Anterior cingulate cortex (tissue), 58 donors: ENCODE measurements around the gene KIF13A.
A peak's percentile ranks its signal among the peaks of the same experiment; 100 is the strongest.
"Not testable (repeated sequence)": the region's sequence is repeated elsewhere in the genome, so short reads cannot be mapped to it uniquely, and the experiment has no call there.

Source experiments
- DNase-seq, 58 donors: peaks; one replicate each; lab custom pipeline; 2025; lab: John Stamatoyannopoulos, UW

KIF13A gene

DNA sequence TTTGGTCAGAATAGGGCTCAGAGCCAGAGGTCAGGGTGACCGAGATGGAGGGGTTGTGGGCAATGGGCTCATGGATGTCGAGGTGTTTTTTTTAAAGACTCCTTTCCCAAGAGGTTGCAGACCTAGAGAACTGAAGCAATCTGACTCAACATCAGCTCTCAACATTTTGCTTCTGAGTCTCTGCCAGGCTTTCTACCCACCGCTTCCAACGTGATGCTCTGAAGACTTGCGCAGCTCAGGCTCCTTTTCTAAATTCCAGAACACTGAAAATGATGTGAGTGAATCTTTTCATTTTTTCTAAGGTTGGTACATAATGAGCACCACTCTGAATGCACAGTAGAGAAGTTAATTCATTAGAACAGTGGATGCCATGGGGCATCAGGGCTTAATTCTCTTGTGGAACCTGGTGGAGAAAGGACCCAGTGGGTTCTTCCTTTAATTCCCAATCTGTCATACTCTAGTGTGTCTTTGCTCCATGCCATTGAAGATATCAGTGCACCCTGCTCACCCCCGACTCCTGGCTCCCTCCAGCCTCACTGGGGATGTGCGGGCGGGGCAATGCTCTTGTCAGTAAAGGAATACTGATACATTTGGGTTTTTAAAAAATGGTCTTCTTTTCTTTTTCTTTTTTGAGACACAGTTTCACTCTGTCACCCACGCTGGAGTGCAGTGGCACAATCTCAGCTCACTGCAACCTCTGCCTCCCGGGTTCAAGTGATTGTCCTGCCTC, 17.0 kb upstream of the KIF13A start:
- peak in 10 of 58 donors; percentile 3 to 52 (median 18) for DNase-seq

DNA sequence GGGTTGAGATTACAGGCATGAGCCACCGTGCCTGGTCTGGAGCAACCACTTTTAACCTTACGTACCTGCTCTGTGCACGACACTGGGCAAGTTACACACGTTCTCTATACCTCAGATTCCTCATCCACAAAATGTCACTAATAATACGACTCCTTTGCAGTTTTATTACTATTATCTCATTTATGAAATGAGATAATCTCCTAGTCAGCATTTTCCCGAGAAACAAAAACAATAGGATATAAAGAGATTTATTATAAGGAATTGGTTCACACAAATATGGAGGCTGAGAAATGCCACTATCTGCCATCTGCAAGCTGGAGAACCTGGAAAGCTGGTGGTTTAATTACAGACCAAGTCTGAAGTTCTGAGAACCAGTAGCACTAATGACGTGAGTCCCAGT, 12.0 kb upstream of the KIF13A start:
- no peak for DNase-seq

DNA sequence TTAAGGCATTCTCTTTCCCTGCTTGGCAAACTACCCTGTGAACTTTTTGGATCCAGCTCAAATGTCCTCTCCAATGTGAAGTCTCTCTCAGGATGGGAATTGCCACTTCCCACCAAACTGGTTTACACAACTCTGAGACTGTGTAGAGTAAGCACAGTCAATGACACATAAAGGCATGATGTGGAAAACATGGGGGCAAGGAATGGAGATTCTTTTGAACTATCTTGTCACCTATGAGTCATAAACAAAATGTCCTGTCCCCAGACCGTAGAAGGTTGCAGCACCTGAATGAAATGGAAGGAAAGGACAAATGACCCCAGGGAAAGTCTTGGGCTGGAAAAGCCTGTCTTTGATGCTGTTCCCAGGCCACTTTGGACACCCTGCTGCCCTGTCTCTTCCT, 11.0 kb upstream of the KIF13A start:
- DNase-seq = no peak

DNA sequence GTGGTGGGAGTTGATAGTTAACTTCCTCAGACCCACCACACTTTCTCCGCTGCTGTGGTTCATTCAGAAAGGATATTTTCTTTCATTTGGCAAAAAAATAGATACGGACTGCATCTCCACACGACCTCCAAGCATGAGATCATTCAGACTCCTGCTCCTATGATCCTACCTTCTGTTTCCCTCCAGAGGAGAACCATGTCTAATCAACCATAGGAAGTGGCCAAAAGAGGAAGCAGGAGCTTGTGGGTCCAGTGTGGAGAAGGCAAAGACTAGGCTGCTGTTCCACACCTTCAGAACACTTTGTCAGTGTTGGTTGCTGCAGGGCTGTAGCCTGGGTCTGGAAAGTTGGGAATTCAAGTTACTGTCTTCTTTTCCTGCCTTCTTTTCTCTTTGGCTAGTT, 10.6 kb upstream of the KIF13A start:
- DNase-seq = no peak

DNA sequence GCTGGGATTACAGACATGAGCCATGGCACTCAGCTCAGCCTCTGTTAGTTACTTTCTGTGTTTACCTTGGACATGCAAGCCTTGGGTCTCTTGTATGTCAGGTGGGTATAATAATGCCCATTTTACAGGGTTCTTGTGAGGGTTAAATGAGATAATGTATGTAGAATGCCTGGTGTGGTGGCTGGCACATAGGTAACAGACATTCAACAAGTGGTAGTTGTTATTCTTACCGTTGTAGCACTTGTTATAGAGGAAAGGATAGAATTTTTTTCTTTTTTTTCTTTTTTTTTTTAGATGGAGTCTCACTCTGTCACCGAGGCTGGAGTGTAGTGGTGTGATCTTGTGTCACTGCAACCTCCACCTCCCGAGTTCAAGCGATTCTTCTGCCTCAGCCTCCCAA, 8.0 kb upstream of the KIF13A start:
- no peak for DNase-seq

DNA sequence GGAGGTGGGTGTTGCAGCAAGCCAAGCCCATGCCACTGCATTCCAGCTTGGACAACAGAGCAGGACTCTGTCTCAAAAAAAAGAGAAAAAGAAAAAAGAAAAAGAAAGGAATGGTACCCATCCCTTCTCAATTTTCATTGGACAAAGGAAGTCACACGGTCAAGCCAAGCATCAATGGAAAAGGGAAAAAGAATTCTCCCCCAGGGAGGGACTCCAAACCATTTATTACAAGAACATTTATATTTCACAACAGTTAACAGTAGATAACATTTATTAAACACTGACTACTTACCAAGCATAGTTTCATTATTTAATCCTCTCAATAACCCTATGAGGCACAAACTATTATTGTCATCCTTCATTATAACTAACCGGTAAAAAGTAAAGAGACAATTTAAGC, 6.6 kb upstream of the KIF13A start:
- DNase-seq = no peak

DNA sequence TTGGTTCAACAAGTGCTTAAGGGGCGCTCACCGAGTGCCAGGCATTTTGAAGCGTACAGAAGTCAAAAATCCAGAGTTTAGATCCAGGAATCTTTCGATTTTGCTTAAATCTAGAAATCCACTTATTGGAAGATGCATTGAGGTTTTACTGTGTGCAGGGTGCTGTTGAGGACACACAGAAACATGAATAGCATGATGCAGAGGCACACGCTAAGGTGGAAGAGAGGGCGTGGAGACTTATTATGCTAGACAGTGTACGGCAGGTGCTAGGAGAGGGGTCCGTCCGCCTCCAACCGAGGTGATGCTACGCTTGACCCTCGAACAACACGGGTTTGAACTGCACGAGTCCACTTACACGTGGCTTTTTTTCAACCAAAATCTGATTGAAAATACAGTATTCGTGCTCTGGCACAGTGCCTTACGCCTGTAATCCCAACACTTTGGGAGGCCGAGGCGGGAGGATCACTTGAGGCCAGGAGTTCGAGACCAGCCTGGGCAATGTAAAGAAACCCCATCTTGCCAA, 1.0 kb upstream of the KIF13A start:
- DNase-seq = peak in 4 of 58 donors; percentile 10 to 67 (median 44)

DNA sequence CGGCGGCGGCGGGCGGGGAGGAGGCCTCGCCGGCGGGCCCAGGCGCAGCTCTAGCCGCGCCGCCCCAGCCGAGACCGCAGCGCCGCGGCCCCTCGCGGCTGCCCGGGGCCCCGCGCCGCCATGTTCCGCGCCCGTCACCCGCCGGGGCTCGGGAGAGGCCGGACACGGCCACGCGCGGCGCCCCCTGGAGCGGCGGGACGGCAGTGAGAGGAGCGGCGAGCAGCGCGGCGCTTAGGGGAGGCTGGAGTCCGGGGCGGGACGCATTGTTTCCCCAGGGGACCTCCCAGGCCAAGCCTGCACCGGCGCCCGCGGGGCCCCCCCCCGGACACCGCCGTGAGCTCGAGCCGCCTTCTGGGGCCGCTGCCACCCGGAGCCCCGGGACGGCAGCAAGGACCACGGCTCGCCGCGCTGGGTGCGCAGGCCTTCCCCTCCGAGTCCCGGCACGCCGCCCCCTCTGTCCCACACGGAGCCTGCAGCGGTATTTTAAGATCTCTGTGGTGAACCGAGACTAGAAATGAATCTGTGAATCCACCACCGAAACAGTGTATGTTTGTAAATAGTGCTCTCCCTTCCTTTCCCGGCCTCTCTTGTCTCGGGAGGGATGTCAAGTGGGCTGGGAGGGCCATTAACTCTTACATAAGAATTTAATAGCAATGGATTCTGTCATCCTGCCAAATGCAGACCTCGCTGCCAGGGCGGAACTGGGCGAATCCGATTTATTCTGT, 424 bp upstream of the KIF13A start:
- DNase-seq = peak in 57 of 58 donors; percentile 5 to 83 (median 64)

DNA sequence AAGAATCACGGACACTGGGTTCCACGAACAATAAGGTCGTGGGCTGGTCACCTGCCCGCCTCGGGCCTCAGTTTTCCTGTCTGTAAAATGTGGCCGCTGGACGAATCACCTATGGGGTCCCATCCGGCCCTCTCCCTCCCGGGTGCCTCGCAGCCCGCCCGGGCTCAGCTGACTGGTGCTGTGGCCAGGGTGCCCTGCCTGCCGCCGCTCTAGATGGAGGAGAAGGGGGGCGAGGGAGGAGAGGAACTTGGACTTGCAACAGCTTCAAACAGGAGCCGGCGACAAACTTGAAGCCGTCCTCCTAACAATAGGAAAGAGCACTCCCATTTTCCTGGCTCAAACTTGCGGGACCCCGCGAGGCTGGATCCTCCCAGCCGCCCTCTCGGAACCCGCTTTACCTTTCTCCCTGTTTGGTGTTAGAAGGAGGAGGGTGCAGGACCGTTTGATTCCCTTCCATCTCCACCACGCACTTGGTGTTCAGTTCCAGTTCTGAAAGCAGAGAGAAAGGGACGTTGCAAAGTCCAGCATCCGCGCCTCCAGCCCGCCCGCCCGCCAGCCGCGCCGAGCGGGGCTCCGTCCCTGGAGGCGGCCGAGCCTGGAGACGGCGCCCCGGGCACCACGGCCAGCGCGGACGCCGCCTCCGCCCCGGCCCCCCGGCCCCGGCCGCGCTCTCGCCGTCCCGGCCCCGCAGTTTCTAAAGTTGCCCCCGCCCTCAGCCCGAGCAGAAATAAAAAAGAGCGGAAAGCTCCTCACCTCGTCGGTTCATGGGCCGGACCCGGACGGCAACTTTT, 584 bp downstream of the KIF13A start:
- peak in 56 of 58 donors; percentile 7 to 74 (median 53) for DNase-seq

DNA sequence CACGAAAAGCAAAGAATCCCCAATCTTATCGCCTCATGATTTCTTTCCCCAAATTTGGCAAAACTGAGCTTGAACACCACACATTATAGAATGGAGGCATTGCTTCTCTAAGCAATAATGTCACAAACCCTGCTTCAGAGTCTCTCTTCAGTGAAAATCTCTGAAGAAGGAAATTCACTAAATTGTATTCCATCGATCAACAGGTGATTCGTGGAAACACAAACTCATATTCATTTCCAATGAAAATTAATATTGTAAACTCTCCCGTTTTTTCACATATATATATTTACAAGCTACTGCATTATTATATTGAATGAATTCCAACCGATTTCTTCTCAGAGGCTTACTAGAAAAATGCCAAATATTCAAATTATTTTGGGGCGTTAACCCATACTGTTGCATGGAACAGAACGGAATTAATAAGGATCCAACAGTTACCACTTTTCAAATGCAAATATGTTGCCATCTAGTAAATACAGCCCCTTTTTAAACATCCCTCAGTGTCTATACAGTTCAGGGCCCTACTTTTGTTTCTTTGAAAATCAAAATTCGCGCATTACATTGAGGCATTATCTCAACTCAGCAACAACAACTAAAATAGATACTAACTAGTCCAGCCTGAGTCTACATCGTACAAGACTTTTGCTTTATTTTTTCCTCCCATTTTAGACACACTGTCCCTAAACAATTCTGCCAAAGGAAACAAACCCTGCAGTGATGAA, 1.3 kb downstream of the KIF13A start:
- no peak for DNase-seq

DNA sequence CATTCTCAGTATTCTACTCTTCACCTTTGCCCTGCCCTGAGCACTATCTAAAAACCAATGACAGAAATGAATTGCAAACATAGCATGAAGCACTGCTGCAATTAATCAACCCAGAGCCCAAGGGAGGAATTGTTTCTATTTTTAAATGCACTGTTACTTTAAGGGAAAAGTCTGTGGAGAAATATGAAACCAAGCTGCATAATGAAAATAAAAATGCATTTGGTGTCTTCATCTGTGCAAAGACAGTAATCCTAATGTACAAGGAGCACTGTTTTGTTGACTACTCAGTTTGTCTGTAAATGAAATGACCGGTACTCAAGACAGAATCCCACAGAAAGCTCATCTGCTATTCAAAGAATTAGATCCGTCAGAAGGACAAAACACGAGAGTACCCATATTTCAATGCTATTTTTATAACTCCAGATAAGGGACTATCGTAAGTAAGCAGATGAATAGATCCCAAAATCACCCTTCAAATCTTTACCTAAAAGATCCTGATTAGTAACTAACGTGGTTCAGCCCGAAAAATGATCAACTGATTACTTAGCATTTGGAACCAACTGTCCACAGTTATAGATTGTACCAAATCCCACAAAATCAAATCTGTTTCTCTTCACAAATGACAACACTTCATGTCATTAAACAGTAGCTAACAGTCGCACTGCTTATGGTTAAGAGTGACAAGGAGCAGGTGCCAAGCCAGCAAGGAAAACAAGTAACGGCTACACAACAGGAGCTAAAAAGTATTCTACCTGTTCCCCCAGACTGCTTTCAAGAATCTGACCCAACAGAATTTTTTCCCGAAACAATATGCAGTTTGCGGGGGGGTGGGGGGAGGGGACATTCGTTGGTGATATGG, 2.4 kb downstream of the KIF13A start:
- no peak for DNase-seq

DNA sequence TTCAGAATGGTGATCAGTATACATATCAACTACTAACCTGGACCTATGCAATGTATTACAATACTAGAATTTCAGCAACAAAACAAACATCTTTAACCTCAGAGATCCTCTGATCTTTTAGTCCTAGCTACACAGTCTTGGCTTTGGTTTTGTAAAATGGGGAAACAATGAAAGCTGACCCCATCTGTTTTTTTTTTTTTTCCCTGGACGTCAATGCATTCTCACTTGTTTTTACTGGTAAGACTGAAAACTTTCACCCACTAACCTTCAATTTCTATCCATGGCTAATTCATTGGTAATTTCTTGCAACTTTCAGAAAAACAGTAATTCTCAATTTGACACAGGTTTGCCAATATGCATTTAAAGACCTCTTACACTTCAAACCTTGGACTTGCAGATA, 3.0 kb downstream of the KIF13A start:
- DNase-seq = no peak

DNA sequence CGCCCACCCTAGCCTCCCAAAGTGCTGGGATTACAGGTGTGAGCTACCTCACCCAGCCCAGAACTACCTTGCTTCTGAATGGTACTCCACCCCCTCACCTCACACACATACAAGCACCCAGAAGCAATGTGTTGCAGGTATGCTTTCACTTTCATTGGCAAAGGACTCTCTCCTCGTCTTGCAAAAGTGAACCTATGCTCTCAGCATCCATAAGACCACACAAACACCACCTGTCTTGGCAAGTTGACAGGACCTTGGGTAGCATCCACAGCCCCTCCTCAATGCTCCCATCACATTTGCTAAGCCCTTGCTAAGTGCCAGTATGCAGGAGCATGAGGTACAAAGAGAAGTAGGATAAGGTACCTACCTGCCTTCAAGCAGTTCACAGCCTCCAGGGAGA, 3.7 kb downstream of the KIF13A start:
- no peak for DNase-seq

DNA sequence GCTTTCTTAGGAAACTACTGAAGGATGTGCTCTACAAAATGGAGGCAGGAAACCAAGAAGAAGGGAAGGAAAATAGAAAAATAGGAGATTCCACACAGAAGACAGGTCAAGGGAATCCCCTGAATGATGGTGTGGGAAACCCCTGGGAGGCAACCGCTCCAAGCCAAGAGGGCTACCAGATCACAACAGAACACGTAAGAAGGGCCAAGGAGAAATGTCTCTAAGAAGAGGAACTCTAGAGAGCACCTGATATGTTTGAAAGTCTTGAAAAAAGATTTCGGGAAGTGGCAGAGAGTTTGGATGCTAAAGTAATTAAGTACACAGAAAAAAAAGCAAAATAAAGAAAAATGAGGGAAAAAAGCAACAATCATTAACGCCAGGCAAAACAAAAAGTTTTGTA, 7.1 kb downstream of the KIF13A start:
- DNase-seq = no peak

DNA sequence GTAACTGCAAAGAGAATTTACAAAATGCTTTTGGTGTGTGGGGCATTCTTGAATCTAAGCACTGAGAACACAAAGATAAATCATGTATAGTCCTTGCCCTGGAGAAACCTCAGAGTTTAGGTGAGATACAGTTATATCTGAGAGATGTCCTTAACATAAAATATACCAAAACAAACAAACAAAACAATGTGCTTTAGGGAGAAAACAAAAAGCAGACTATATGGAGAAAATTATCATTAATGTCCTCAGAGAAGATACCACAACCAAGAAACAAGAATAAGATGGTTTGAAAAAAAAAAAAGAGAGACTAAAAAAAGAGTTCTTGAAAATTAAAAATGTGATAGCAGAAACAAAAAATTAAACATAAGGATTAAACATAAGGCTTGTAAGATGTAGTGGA, 8.0 kb downstream of the KIF13A start:
- DNase-seq = no peak

DNA sequence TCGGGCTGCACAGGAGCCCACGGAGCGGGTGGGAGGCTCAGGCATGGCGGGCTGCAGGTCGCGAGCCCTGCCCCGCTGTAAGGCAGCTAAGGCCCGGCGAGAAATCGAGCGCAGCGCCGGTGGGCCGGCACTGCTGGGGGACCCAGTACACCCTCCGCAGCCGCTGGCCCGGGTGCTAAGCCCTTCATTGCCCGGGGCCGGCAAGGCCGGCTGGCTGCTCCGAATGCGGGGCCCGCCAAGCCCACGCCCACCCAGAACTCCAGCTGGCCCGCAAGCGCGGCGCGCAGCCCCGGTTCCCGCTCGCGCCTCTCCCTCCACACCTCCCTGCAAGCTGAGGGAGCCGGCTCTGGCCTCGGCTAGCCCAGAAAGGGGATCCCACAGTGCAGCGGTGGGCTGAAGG, 11.2 kb downstream of the KIF13A start:
- not testable (repeated sequence) for DNase-seq

DNA sequence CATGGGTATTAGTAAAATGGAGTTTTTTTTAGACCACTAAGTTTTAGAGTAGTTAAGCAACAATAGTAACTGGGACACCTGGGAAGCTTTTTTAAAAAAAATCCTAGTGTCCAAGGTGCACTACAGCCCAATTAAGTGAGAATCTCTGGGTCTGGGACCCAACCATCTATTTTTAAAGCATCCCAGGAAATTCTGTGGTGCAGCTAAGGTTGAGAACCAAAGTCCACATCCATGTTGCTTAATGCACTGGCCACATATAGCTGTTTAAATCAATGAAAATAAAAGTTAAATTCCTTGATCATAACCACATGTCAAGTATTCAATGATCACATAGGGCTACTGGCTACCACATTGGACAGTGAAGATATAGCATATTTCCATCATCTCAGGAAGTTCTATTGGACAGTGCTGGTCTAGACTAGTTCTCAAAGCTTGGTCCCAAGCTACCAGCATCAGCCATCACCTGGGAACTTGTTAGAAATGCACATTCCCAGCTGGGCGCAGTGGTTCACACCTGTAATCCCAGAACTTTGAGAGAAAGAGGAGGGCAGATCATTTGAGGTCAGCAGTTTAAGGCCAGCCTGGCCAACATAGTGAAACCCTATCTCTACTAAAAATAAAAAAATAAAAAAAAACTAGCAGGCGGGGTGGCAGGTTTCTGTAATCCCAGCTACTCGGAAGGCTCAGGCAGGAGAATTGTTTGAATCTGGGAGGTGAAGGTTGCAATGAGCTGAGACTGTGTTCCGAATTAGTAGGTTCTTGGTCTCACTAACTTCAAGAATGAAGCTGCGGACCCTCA, 12.7 kb downstream of the KIF13A start:
- no peak for DNase-seq

DNA sequence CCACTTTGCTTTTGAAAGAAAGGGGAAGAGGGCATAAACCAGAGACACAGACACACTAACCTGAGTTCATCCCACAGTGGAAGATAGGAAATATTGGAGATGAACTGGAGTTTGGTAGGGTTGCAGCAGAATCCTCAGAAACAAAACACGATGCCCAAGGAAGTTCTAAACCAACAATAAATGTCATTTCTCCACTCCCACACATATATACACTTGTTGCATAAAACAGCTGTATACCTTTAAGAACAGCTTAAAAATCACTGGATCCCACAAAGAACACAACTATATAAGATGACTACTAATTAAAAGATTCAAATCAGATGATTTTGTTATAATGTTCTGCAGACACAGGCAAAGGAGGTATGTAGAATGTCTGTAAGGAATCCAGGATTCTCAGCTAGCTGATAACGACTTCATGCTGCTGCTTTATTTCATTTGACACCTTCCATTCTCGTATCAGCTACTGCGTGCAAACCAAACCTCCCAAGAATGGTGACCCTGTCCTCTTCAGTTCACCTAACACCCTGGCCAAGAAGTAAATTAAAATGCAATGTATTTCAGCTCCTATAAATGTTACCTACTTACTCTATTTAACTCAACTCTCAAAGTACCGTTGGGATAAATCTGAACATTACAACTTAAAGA, 14.3 kb downstream of the KIF13A start:
- no peak for DNase-seq
